ENCODE measurements around the gene MCTP2.

MCTP2 gene

GRCh38 chr15:94263341-94264273, 32.2 kb downstream of the MCTP2 start:
- no peak for TF ChIP-seq CTCF (IDR thresholded peaks at IDR 0.05)
- no peak for TF ChIP-seq ZFX (IDR thresholded peaks at IDR 0.05; ENCODE audit: borderline replicate concordance)
- no peak overlapping the region for H3K27ac ChIP-seq

- no peak overlapping the region for H3K27ac ChIP-seq
- TF ChIP-seq CTCF (IDR thresholded peaks at IDR 0.05) (no peak), ZFX (IDR thresholded peaks at IDR 0.05; ENCODE audit: borderline replicate concordance) (no peak)
Observed at GRCh38 chr15:94265009-94265408, 33.6 kb downstream of the MCTP2 start.

- TF ChIP-seq CTCF (IDR thresholded peaks at IDR 0.05) (no peak), ZFX (IDR thresholded peaks at IDR 0.05; ENCODE audit: borderline replicate concordance) (no peak)
- no peak overlapping the region for H3K27ac ChIP-seq
Observed at GRCh38 chr15:94265982-94266381, 34.6 kb downstream of the MCTP2 start.

GRCh38 chr15:94266789-94267188, 35.4 kb downstream of the MCTP2 start:
- no peak overlapping the region for H3K27ac ChIP-seq
- TF ChIP-seq ZFX (IDR thresholded peaks at IDR 0.05; ENCODE audit: borderline replicate concordance) = no peak
- no peak for TF ChIP-seq CTCF (IDR thresholded peaks at IDR 0.05)

GRCh38 chr15:94269954-94270353, 38.6 kb downstream of the MCTP2 start:
- TF ChIP-seq ZFX (IDR thresholded peaks at IDR 0.05; ENCODE audit: borderline replicate concordance) (no peak), CTCF (IDR thresholded peaks at IDR 0.05) (no peak)
- H3K27ac ChIP-seq = no peak overlapping the region

GRCh38 chr15:94270570-94270969, 39.2 kb downstream of the MCTP2 start:
- TF ChIP-seq CTCF (IDR thresholded peaks at IDR 0.05) = no peak
- TF ChIP-seq ZFX (IDR thresholded peaks at IDR 0.05; ENCODE audit: borderline replicate concordance) = no peak
- no peak overlapping the region for H3K27ac ChIP-seq

GRCh38 chr15:94272251-94272898, 41.0 kb downstream of the MCTP2 start:
- no peak overlapping the region for H3K27ac ChIP-seq
- no peak for TF ChIP-seq CTCF (IDR thresholded peaks at IDR 0.05)
- no peak for TF ChIP-seq ZFX (IDR thresholded peaks at IDR 0.05; ENCODE audit: borderline replicate concordance)
